ENCODE results near the gene ATOX1. TPM values are rescaled to one million over a fixed set of nuclear protein-coding genes. Genes with fewer than 3 reads are reported as not detected.

The ATOX1 gene
- total RNA-seq, 2 experiments from 2014 or later = 58.2 to 92.5 TPM

DNA sequence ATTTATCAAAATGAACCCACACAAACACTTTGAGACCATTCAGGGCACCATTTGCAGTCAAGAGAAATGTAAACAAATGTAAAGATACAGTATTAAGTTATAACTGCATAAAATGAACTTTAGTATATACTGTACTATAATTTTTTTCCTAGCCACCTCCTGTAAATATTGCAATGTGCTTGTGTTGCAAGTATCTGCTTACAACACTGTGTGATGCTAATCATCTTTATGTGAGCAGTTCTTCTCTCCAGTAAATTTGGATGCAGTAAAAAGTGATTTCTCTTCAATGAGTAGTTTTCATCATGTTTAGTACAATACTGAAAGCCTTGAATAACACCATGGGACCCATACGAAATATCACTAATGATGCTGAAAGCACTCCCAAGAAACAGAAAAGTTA is 22.8 kb upstream of the ATOX1 start:
- H2AFZ ChIP-seq (ENCODE audit: low read length) = no peak overlapping the region
- TF ChIP-seq CTCF (conservative IDR thresholded peaks at IDR 0.05; ENCODE audit: low read length) = no peak
- no peak for TF ChIP-seq EZH2phosphoT487 (IDR thresholded peaks at IDR 0.05; ENCODE audit: borderline replicate concordance, low read depth, low read length)
- intact Hi-C loops (cut with micrococcal nuclease; ENCODE audit: unreplicated experiment) = no loop called here
- ChIA-PET CTCF (ENCODE audit: unreplicated experiment) (no interaction called here), POLR2A (interaction anchor here (1.3 to 1.4 kb wide), 2 partner anchors 16 to 19 kb away, joined by 3 to 4 read pairs; no protein-coding TSS in a partner anchor)
- H3K4me3 ChIP-seq (ENCODE audit: low read depth, low read length, poor library complexity, severe bottlenecking) = no peak overlapping the region
- H4K20me1 ChIP-seq (ENCODE audit: insufficient read depth, low read length) = peaks cover 74% of the 10 kb centered on the region
- peaks cover 85% of the 10 kb centered on the region for H3K36me3 ChIP-seq (ENCODE audit: insufficient read depth, low read length)
- no peak for DNase-seq (ENCODE audit: low spot score)
- no peaks in the 10 kb centered on the region for H3K9me3 ChIP-seq (ENCODE audit: low read length)
- peaks cover 100% of the 10 kb centered on the region for H3K79me2 ChIP-seq (ENCODE audit: insufficient read depth, low read depth, low read length)
- H3K4me1 ChIP-seq (ENCODE audit: insufficient read depth, low read length, poor library complexity, severe bottlenecking) = peaks cover 69% of the 10 kb centered on the region
- H3K9me2 ChIP-seq (ENCODE audit: insufficient read depth, low read length) = no peaks in the 10 kb centered on the region
- H3K27ac ChIP-seq (ENCODE audit: low read depth, low read length, poor library complexity, severe bottlenecking) = no peak overlapping the region
- no TSS peak for BruUV-seq (replicated peaks)
- H3K4me2 ChIP-seq (ENCODE audit: low read length) = 0 out of 2 replicates have a peak overlapping the region, but pooled peaks have one; percentile 2

DNA sequence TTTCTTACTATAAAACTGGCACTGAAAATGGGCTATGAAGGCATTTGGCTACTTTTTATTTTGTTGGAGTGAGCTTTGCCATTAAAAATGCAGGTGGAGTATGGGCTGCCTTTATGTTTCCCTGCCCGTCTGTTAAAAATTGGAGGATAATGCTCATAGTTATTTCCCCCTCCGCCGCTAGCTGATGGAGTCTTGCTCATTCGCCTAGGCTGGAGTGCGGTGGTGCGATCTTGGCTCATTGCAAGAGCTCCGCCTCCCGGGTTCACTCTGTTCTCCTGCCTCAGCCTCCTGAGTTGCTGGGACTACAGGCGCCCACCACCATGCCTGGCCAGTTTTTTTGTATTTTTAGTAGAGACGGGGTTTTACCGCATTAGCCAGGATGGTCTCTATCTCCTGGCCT is 21.9 kb upstream of the ATOX1 start:
- Histone ChIP-seq H3K79me2 (ENCODE audit: insufficient read depth, low read depth, low read length) (peaks cover 100% of the 10 kb centered on the region), H3K36me3 (ENCODE audit: insufficient read depth, low read length) (peaks cover 86% of the 10 kb centered on the region), H3K27ac (ENCODE audit: low read depth, low read length, poor library complexity, severe bottlenecking) (no peak overlapping the region), H3K4me3 (ENCODE audit: low read depth, low read length, poor library complexity, severe bottlenecking) (no peak overlapping the region), H2AFZ (ENCODE audit: low read length) (no peak overlapping the region), H3K4me1 (ENCODE audit: insufficient read depth, low read length, poor library complexity, severe bottlenecking) (peaks cover 78% of the 10 kb centered on the region), H3K9me2 (ENCODE audit: insufficient read depth, low read length) (no peaks in the 10 kb centered on the region), H4K20me1 (ENCODE audit: insufficient read depth, low read length) (peaks cover 74% of the 10 kb centered on the region), H3K9me3 (ENCODE audit: low read length) (no peaks in the 10 kb centered on the region), H3K4me2 (ENCODE audit: low read length) (no peak overlapping the region)
- DNase-seq (ENCODE audit: low spot score) = no peak
- no TSS peak for BruUV-seq (replicated peaks)
- POLR2A ChIA-PET = no interaction called here
- TF ChIP-seq CTCF (conservative IDR thresholded peaks at IDR 0.05; ENCODE audit: low read length) (no peak), EZH2phosphoT487 (IDR thresholded peaks at IDR 0.05; ENCODE audit: borderline replicate concordance, low read depth, low read length) (no peak)
- CTCF ChIA-PET (ENCODE audit: unreplicated experiment) = no interaction called here
- intact Hi-C loops (cut with micrococcal nuclease; ENCODE audit: unreplicated experiment) = no loop called here

- peaks cover 81% of the 10 kb centered on the region for H3K4me1 ChIP-seq (ENCODE audit: insufficient read depth, low read length, poor library complexity, severe bottlenecking)
- no TSS peak for BruUV-seq (replicated peaks)
- H3K9me3 ChIP-seq (ENCODE audit: low read length) = no peaks in the 10 kb centered on the region
- H3K9me2 ChIP-seq (ENCODE audit: insufficient read depth, low read length) = no peaks in the 10 kb centered on the region
- TF ChIP-seq CTCF (conservative IDR thresholded peaks at IDR 0.05; ENCODE audit: low read length) (no peak), EZH2phosphoT487 (IDR thresholded peaks at IDR 0.05; ENCODE audit: borderline replicate concordance, low read depth, low read length) (no peak)
- DNase-seq (ENCODE audit: low spot score) = no peak
- H3K36me3 ChIP-seq (ENCODE audit: insufficient read depth, low read length) = peaks cover 86% of the 10 kb centered on the region
- no peak overlapping the region for H3K4me3 ChIP-seq (ENCODE audit: low read depth, low read length, poor library complexity, severe bottlenecking)
- peaks cover 74% of the 10 kb centered on the region for H4K20me1 ChIP-seq (ENCODE audit: insufficient read depth, low read length)
- H3K4me2 ChIP-seq (ENCODE audit: low read length) = peak overlapping the region; percentile 23; the same call in 1 of the 2 replicates
- ChIA-PET POLR2A (no interaction called here), CTCF (ENCODE audit: unreplicated experiment) (no interaction called here)
- intact Hi-C loops (cut with micrococcal nuclease; ENCODE audit: unreplicated experiment) = no loop called here
- no peak overlapping the region for H3K27ac ChIP-seq (ENCODE audit: low read depth, low read length, poor library complexity, severe bottlenecking)
- no peak overlapping the region for H2AFZ ChIP-seq (ENCODE audit: low read length)
- H3K79me2 ChIP-seq (ENCODE audit: insufficient read depth, low read depth, low read length) = peaks cover 100% of the 10 kb centered on the region
These were observed 21.2 kb upstream of the ATOX1 start for GRCh38 chr5:151779531-151780125.

Measured in OCI-LY7 (cell line).